Right lobe of liver (tissue), 6 donors: ENCODE data around the gene USP19. TPM values are rescaled to one million over a fixed set of nuclear protein-coding genes. Genes with fewer than 3 reads are reported as not detected.
A peak's percentile ranks its signal among the peaks of the same experiment; 100 is the strongest.

ENCODE experiments used
- ATAC-seq, 4 donors: fragments of 200-7000 bp; cut with Tn5 transposase; one replicate each; pipeline ENCODE4 v1.9.1; 2020; ENCODE audit warnings: mild to moderate bottlenecking in 4 of 4, moderate library complexity in 4 of 4
- DNase-seq, 3 donors: peaks; one replicate each; pipeline ENCODE4 v3.0.0-alpha.2; 2020
- H3K27ac ChIP-seq, 3 donors: fragments of 200-600 bp; one replicate each; pipeline ENCODE4 v1.8.0; 2022
- H3K27me3 ChIP-seq, 2 donors: fragments of 200-600 bp; one replicate each; pipeline ENCODE4 v1.8.0; 2022
- H3K36me3 ChIP-seq, 4 donors: fragments of 200-600 bp; sonication (generic) in 1 of 4; one replicate each; pipeline versions ENCODE4 v1.5.1 to v1.8.0; 2017 to 2022; ENCODE audit warnings: control low read depth in 1 of 4
- H3K4me1 ChIP-seq, 4 donors: fragments of 200-600 bp; sonication (generic) in 1 of 4; one replicate each; pipeline versions ENCODE4 v1.5.1 to v1.8.0; 2017 to 2022; ENCODE audit warnings: control low read depth in 1 of 4
- H3K4me3 ChIP-seq, 3 donors: fragments of 200-600 bp; one replicate each; pipeline ENCODE4 v1.8.0; 2022
- H3K9me3 ChIP-seq, 4 donors: fragments of 200-600 bp; sonication (generic) in 1 of 4; one replicate each; pipeline versions ENCODE4 v1.5.1 to v1.8.0; 2017 to 2022; ENCODE audit warnings: control low read depth in 1 of 4
- CTCF ChIP-seq, 4 donors: fragments of 200-600 bp in 3 of 4; fragments of 450-650 bp in 1 of 4; IDR thresholded peaks; one replicate each; pipeline versions ENCODE4 v1.5.1 to v1.8.0; 2016 to 2022; ENCODE audit warnings: antibody characterized with exemption in 4 of 4, mild to moderate bottlenecking in 2 of 4
- POLR2A ChIP-seq: fragments of 450-650 bp; IDR thresholded peaks from one replicate; pipeline ENCODE4 v1.6.1; 2017; ENCODE audit warnings: antibody characterized with exemption, mild to moderate bottlenecking
- WGBS: methylation state at CpG from one replicate; pipeline ENCODE4 v1.1.6; 2018; ENCODE audit warnings: low coverage, low lambda C conversion rate; ENCODE audit not compliant: insufficient coverage; ENCODE audit errors: missing lambda C conversion rate; 5-methylcytosine and 5-hydroxymethylcytosine counted together
- intact Hi-C, 2 donors: fragments of 100-400 bp; cut with DNase I; formaldehyde crosslinking; loops; one replicate each; pipeline versions ENCODE4 v1.11.2 to v1.14.1; 2022
- total RNA-seq, 6 experiments: library from RNA; depleted of rRNA in 2 of 6; stranded (reverse); fragments of >200 nt in 2 of 6; fragmentation: NEBNext Ultra II Directional in 3 of 6; extraction: Animal tissue kit (Norgen Biotek cat#: 25700) in 3 of 6; gene quantifications; one replicate each; pipeline versions ENCODE4 v1.1.0 to v1.2.4, GENCODE V29; 2016 to 2023
- donor health status: DM: no; HTN: yes; CAD: no.
- donor health status: DM: no; HTN: no; CAD: no.
- donor health status: DM: no; HTN: no; CAD: no.
- donor health status: DM: no; HTN: yes; CAD: no.
- donor health status: DM: no; HTN: yes; CAD: no.

Gene USP19
- total RNA-seq, 6 experiments from 2014 or later, result 28.0 to 39.0 (median 34.1) TPM

GRCh38 chr3:49153349-49153912 lies 32.8 kb upstream of the USP19 start:
- WGBS, result no CpG with 5 or more reads among the region's 3 CpGs
- Histone ChIP-seq H3K9me3 (no peaks in the 10 kb centered on the region), H3K4me1 (no peaks in the 10 kb centered on the region), H3K27ac (no peak overlapping the region), H3K27me3 (no peaks in the 10 kb centered on the region), H3K36me3 (no peaks in the 10 kb centered on the region), H3K4me3 (no peak overlapping the region)
- intact Hi-C loops, result no loop called here
- TF ChIP-seq POLR2A (no peak), CTCF (IDR thresholded peaks at IDR 0.05) (no peak)
- ATAC-seq, result peak in 1 of 4 donors; percentile 16
- no peak for DNase-seq

- Histone ChIP-seq H3K4me3 (no peak overlapping the region), H3K4me1 (no peaks in the 10 kb centered on the region), H3K9me3 (no peaks in the 10 kb centered on the region), H3K27me3 (no peaks in the 10 kb centered on the region), H3K36me3 (no peaks in the 10 kb centered on the region), H3K27ac (no peak overlapping the region)
- TF ChIP-seq POLR2A (no peak), CTCF (IDR thresholded peaks at IDR 0.05) (no peak)
- intact Hi-C loops, result no loop called here
- 86% methylated on average over 1 of the region's 2 CpGs for WGBS
- ATAC-seq, result no peak
- DNase-seq, result no peak
Measured at GRCh38 chr3:49151610-49152009, 31.0 kb upstream of the USP19 start.

GRCh38 chr3:49148159-49148558 lies 27.5 kb upstream of the USP19 start:
- Histone ChIP-seq H3K9me3 (no peaks in the 10 kb centered on the region), H3K4me3 (no peak overlapping the region), H3K4me1 (no peaks in the 10 kb centered on the region), H3K27ac (no peak overlapping the region), H3K27me3 (no peaks in the 10 kb centered on the region), H3K36me3 (no peaks in the 10 kb centered on the region)
- intact Hi-C loops, result no loop called here
- ATAC-seq (no peak), DNase-seq (no peak)
- TF ChIP-seq CTCF (IDR thresholded peaks at IDR 0.05), result no peak
- no peak for TF ChIP-seq POLR2A
- WGBS, result 76% methylated on average over 4 of the region's 5 CpGs

- no peak for TF ChIP-seq POLR2A
- TF ChIP-seq CTCF (IDR thresholded peaks at IDR 0.05), result no peak
- Histone ChIP-seq H3K36me3 (no peaks in the 10 kb centered on the region), H3K27ac (no peak overlapping the region), H3K4me1 (peaks cover 0 to 8% (median 2%) of the 10 kb centered on the region in 4 donors), H3K4me3 (no peak overlapping the region), H3K27me3 (no peaks in the 10 kb centered on the region), H3K9me3 (no peaks in the 10 kb centered on the region)
- ATAC-seq (no peak), DNase-seq (no peak)
- WGBS, result 73% methylated on average over 3 of the region's 3 CpGs
- intact Hi-C loops, result no loop called here
Measured at GRCh38 chr3:49140080-49140479, 19.5 kb upstream of the USP19 start.
